ENCODE data around the gene NPW. TPM values are rescaled to one million over a fixed set of nuclear protein-coding genes. Genes with fewer than 3 reads are reported as not detected.
A peak's percentile ranks its signal among the peaks of the same experiment; 100 is the strongest.

NPW gene
- total and polyA plus RNA-seq, 12 donors: 0.39 to 0.54 TPM; not detected in 10

- no peak for DNase-seq
- Histone ChIP-seq H3K9me3 (no peaks in the 10 kb centered on the region), H3K4me3 (peak overlapping the region in 8 of 10 donors; percentile 52 to 78 (median 63)), H3K36me3 (peaks cover 0 to 48% (median 10%) of the 10 kb centered on the region in 9 donors), H3K27ac (peak overlapping the region; percentile 71 to 96 (median 93)), H3K4me1 (peaks cover 62 to 96% (median 91%) of the 10 kb centered on the region in 9 donors), H3K27me3 (no peaks in the 10 kb centered on the region)
- intact Hi-C loops (cut with DNase I): loop anchor here in 1 of 10 donors (10.0 kb wide), 1 partner anchor 493 kb away; no protein-coding TSS in a partner anchor
- ATAC-seq: no peak
- TF ChIP-seq, protein P1, sequence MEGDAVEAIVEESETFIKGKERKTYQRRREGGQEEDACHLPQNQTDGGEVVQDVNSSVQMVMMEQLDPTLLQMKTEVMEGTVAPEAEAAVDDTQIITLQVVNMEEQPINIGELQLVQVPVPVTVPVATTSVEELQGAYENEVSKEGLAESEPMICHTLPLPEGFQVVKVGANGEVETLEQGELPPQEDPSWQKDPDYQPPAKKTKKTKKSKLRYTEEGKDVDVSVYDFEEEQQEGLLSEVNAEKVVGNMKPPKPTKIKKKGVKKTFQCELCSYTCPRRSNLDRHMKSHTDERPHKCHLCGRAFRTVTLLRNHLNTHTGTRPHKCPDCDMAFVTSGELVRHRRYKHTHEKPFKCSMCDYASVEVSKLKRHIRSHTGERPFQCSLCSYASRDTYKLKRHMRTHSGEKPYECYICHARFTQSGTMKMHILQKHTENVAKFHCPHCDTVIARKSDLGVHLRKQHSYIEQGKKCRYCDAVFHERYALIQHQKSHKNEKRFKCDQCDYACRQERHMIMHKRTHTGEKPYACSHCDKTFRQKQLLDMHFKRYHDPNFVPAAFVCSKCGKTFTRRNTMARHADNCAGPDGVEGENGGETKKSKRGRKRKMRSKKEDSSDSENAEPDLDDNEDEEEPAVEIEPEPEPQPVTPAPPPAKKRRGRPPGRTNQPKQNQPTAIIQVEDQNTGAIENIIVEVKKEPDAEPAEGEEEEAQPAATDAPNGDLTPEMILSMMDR (IDR thresholded peaks at IDR 0.05): no peak
- 63 to 64% methylated on average over 29 of the region's 29 CpGs for WGBS, 2 donors
These were observed 18.2 kb downstream of the NPW start for GRCh38 chr16:2037647-2038381.

GRCh38 chr16:2038382-2039231 is 19.0 kb downstream of the NPW start:
- Histone ChIP-seq H3K9me3 (no peaks in the 10 kb centered on the region), H3K4me3 (peak overlapping the region in 8 of 10 donors; percentile 52 to 78 (median 63)), H3K27me3 (no peaks in the 10 kb centered on the region), H3K4me1 (peaks cover 64 to 96% (median 89%) of the 10 kb centered on the region in 9 donors), H3K27ac (peak overlapping the region; percentile 80 to 96 (median 93)), H3K36me3 (peaks cover 0 to 49% (median 10%) of the 10 kb centered on the region in 9 donors)
- ATAC-seq: peak in 5 of 8 donors; percentile 5 to 19 (median 11)
- DNase-seq: peak in 1 of 2 donors; percentile 66
- TF ChIP-seq, protein P1 (IDR thresholded peaks at IDR 0.05): no peak
- intact Hi-C loops (cut with DNase I): loop anchor here in 1 of 10 donors (10.0 kb wide), 1 partner anchor 494 kb away; no protein-coding TSS in a partner anchor
- 52 to 55% methylated on average over 40 to 41 of the region's 41 CpGs for WGBS, 2 donors

DNA sequence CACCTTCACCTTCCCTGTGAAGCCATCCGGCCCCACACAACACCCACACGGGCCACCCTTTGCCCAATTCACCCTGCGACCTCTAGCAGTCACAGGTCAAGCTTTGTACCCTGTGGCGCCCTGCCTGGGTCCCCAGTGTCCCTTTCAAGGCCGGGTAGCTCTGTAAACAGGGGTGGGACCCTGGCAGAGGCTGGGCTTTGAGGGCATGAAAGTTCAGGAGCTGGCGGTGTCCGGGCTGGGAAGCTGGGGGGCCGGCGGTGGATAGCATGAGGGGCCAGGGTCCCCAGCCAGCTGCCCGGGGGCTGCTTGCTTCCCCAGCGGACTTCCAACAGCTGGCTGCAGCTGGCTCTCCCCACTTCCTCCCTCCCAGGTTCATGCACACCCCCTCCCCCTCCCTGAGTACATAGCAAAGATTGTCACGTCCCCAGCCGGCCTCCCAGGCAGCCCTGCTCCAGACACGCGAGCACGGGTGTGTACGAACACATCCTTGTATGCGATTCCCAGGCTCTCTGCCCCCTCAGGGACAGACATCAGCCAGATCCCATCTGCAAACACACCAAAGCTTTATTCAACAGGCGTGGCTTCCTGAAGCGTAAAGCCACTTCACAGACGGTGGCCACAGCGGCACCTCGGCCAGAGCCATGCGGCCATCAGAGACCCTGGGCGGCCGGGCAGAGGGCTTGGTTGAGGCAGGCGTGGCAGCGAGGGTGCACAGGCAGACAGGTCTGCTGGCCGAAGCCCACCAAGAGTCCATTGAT is 19.9 kb downstream of the NPW start:
- DNase-seq (peak; percentile 88 to 93), ATAC-seq (peak; percentile 24 to 68 (median 53))
- 42 to 58% methylated on average over 29 of the region's 29 CpGs for WGBS, 2 donors
- Histone ChIP-seq H3K9me3 (no peaks in the 10 kb centered on the region), H3K27me3 (no peaks in the 10 kb centered on the region), H3K4me1 (peaks cover 62 to 99% (median 94%) of the 10 kb centered on the region in 9 donors), H3K27ac (peak overlapping the region; percentile 80 to 96 (median 93)), H3K36me3 (peaks cover 0 to 44% (median 10%) of the 10 kb centered on the region in 9 donors), H3K4me3 (peak overlapping the region in 8 of 10 donors; percentile 52 to 78 (median 63))
- TF ChIP-seq, protein P1 (IDR thresholded peaks at IDR 0.05): no peak
- intact Hi-C loops (cut with DNase I): loop anchor here in 1 of 10 donors (10.0 kb wide), 1 partner anchor 495 kb away; no protein-coding TSS in a partner anchor
